T-helper 1 cell (primary cell): Measurements from ENCODE around the gene PIP5KL1.

ENCODE experiments used
- DNase-seq, 5 donors: peaks; one replicate each; pipeline ENCODE4 v3.0.0-alpha.2; 2012 to 2020

PIP5KL1 gene

DNA sequence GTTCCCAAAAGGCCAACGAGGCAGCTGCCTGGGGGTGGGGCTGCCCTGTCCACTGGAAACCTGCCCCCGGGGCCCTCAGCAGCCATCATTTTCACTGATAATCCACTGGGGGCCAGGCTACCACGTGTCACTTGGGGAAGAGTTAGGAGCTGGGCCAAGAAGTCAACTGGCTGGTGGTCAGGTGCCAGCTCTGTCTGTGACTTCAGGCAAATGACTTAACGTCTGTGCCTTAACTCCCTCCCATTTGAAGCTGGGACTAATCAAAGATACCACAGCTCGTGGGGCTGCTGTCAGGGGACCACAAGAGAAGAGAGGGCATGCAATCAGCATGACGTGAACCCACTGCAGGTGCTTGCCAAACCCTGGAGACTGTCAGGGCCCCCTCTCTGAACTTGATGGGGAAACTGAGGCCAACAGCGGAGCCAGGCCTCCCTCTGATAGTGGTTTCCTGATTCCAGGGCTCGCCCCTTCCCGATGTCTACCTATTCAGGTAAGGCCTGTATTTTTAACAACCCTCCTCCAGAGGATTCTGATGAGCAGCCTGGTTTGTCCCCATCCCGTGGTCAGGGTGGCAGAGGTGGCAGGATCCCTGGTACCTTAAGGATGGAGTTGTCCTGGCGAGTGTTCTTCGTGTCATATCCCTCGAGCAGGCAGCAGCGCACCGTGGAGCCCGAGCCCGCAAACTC, 19.4 kb upstream of the PIP5KL1 start:
- no peak for DNase-seq

DNA sequence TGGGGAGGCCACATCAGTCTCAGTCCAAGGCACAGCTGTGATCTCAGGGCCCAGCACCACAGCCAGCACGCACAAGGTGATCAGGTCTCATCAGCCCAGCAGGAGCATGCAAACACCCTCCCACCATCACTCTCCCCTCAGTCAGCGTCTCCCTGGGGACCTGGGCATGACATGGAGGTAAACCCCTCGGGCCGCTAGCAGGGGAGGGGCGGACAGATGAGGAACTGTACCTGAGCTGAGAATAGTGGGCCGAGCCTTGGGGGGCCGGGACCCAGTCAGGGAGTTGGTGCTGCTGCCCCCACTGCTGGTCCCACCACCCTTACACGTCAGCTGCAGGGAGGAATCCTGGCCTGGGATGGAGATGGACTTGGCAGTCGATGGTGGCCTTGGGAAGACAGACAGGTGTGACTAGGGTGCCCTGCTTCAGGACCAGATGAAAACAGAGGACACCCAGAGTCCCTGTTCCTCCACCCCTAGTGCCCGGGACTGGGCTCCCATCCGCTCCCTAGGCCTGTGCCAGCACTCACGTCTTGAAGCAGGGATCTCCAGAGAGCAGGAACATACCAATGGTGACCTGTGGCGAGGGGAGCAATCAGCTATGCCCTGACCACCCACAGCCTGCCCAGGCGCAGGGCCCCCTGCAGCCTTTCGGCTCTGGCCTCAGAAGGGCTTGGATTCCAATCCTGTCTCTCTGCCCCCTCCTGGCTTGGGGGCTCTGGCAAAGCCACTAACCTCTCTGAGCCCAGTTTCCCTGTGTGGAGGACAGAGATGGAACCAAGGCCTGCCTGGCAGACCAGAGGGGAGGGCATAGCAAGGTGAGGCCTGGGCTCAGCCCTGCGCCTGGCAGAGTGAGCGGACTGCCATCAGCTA, 17.5 kb upstream of the PIP5KL1 start:
- DNase-seq = no peak

DNA sequence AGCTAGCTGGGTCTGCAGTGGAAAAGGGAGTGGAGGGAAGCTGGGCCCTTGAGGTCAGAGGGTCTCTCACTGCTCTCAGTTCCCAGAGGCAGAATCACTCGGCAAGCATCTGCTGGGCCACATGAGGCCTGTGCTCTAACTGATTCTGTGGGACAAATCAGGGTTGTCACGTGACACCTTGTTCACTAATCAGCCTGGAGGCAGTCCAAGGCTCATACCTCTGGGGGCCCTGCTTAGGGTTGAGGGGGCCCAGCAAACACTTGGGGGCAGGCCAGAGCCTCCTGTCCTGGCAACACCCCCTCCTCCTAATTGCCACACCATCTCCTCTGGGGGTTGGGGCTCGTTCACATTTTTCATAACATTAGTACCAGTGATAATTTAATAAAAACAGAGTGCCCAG, 16.2 kb upstream of the PIP5KL1 start:
- no peak for DNase-seq

DNA sequence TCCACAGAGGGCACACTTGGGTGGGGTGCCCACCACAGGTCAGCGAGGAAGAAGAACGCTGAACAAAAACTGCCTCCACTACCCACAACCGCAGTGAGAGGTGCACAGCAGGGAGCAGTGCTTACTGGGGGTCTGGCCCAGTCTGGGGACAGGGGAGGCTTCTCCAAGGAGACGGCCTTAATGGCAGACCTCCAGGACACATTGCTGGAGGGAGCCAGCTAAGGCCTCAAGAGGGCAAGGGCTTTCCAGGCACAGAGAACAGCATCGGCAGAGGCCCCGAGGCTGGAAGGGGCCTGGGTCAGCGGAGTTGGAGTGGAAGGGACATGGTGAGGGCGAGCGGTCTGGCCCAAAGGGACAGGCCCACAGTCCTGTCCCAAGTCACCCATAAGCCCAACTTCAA, 15.4 kb upstream of the PIP5KL1 start:
- no peak for DNase-seq

DNA sequence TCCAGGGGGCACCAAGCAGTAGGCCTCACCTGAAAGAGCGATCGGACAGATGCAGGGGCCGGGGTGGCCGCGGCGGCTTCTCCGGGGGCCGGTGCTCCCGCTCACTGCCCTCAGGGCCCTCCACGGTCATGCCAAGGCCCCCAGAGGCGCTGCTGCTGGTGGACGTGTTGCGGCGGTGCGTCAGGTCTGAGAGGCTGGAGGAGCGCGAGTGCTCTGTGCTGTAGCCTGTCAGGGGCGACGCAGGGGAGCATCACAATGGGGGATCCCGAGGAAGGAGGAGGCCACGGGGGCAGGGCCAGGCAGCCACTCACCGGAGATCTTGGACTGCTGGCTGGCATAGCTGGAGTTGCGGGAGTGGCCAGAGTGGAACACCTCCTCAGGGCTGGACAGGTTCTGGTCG, 14.8 kb upstream of the PIP5KL1 start:
- DNase-seq = no peak

DNA sequence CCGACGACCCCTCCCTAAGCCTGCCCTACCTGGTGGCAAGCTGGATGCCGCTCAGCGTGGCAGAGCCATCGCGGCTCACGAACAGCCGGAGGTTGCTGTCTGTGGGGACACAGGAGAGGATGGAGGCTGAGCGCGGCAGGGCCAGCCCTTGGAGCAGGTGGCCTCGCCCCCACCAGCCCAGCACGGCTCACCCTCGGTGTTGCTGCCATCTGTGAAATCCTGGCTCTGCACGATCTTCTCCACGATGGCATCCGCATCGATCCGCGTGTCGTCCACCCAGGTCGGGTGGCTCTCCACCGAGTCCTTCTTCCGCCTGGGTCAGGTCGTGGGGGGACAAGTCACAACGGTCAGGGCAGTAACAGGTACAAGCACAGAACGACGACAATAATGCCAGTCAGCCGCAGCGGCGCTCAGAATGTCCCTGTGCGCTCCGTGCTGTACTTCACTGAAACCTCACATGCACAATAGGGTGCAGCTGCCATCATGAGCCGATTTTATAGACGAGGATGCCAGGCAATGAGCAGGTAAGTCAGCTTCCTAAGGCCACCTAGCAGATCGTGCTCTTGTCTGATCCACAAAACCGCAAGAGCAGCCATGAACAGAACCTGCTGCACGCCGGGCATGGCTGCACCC, 14.1 kb upstream of the PIP5KL1 start:
- no peak for DNase-seq

DNA sequence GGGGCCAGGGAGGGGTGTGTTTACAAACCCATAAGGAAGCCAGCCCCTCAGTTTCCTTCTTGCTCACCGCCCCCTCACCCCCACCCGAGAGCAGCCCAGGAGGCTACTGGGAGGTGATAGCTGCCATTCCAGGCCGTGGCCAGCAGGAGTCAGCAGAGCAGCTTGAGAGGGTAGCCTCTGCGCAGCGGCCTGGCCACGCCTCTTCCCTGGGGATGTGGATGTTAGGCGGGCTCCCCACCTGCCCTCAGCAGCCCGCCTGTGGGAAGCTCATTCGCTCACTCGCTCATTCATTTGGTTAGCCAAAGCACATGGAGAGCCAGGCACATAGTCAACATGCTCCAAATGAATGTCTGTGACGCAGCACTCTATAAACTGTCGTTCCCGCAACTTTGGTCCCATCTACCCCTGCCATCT, 13.2 kb upstream of the PIP5KL1 start:
- peak; percentile 48 to 71 (median 66) for DNase-seq

DNA sequence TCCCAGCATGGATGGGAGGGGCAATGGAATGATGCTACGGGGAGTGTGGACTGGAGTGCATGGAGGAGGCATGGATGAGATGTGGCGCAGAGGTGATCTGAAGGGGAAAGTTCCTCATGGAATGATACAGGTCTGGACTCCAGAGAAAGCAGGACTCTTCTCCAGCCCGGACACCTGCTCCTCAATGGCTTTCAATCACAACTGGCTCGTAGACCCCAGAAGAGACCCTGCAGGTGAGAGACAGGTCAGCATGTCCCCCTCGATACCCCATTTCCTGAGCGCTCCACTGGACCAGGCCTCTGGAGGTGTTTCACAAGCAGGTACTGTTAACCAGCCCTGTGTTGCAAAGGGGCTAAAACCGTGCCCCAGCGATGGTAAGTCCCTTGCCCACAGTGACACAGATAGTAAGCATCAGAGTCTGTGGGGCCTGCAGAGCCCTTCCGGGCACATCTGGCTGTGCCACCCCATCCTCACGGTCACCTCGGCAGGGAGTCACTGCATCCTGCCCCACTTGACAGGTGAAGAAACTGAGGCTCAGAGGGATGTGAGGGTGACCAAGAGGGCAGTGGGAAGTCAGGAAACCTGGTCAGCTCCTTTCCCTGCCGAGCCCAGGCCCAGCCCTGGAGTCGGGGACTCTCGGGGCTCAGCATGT, 12.6 kb upstream of the PIP5KL1 start:
- DNase-seq = no peak

DNA sequence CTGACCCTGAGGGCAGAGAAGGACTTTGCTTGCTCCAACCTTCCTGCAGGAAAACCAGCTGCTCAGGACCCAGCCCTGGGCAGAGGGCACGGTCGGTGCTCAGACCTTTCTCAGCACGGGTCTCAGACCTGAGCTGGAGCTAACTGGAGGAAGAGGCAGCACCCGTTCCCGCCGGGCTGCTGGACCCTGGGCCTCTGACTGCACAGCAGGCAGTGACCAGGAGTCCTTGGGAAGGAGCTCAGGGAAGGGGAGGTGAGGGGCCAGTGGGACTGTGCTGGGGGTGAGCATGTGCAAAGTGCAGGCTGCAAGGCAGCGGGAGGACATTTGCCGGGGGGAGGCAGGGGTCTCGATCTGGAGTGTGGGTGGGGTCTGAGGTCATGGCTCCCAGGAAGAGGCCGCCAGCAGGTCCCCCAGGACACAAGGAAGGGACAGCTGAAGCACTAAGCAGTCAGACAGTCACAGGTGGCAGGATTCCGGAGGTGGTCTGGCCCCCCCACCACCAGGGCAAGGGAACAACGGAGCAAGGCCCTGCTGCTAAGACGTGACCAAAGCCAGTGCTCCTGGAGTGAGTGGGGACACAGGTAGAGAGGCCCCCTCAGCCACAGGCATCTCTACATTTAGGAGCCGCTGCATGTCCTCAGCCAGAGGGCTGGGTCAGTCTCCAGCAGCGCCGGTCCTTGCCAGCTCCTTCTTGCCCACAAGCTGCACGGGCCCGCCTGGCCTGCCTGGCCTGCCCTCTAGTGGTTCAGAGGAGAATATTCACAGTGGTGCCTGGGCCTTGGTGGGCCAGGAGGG, 11.8 kb upstream of the PIP5KL1 start:
- DNase-seq = peak in 2 of 5 donors; percentile 29 to 55

DNA sequence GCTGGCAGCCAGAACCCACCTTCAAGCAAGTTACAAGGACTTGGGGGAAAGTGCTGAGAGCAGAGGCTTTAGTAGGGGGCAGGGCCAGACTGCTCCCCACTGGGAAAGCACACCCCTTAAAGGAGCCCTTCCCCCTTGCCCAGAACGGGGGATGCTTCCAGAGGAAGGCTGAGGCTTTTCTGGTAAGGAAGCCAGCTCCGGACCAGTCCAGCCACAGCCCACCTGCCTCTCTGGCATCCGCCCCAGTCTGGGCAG, 11.3 kb upstream of the PIP5KL1 start:
- DNase-seq = no peak

DNA sequence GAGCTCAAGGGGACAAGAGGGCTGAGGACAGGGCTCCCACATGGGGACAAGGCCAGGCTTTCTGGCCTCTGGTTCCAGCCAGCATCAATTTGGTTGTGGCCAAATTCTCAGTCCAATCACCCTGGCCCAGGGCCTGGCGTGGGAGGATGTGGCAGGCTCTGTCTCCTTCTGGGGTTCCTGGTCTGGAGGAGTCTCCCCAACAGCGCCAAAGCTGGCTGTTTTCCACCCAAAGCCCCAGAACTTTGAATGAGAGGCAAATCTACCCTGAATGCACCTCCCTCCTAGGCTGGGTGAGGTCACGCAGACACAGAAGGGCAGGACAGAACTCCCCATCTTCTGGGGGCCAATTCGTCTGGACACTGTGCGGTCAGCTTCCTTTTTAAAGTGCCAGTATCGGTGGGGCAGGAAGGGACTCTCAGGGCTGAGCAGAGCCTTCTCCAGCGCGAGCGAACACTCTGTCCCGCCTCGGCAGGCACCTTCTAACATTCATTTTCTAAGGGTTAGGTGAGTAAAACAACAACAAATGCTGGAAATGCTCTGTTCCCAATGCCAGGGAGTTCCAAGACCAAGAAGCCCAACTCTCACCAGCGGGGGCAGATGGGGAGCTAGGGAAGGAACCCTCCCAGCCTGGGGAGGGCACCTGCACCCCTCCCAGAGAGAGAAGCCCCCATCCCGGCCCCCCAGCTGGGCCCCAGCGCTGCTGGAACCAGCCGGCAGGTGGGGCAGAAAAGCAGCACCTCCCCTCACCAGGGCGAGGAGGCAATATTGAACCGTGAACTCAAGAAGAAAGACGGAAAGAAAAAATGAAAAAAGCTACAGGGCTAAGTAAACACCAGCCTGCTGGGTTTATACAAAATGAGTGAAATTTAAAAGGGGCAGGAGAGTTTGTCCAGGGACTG, 10.7 kb upstream of the PIP5KL1 start:
- no peak for DNase-seq

DNA sequence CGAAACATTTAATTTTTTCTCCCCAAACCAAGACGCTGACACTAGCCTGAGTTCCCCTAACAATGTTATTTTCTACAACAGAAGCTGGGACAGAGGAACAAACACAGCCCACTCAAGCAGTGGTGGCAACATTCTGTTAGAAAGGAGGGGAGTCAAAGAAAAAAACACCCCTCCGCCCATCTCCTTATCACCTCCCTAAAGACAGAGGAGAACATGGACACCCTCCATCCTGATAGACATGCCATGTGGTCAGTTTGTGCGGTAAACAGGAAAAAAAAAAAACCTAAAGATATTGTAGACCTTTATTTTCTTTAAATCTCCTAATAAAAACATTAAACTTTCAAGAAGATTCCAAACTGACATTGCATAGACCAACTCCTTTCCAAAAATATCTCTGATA, 10.0 kb upstream of the PIP5KL1 start:
- no peak for DNase-seq

DNA sequence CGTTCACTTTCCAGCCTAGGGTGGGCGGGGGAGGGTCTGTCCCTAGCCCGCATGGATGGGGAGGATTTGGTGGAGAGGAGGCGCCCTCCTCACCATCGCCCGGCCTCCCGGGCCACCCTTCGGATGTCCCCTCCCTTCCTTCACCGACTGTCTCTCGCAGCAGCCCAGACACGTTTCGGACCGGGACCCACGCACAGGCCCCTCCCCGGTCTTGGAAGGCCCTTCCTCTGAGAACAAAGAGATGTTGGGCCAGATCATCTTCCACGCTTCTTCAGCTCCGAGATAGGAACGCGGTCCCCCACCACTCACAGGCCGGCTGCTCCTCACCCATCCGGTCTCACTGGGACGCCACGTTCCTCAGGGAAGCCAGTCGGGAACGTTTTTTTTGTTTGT, 7.7 kb upstream of the PIP5KL1 start:
- no peak for DNase-seq

DNA sequence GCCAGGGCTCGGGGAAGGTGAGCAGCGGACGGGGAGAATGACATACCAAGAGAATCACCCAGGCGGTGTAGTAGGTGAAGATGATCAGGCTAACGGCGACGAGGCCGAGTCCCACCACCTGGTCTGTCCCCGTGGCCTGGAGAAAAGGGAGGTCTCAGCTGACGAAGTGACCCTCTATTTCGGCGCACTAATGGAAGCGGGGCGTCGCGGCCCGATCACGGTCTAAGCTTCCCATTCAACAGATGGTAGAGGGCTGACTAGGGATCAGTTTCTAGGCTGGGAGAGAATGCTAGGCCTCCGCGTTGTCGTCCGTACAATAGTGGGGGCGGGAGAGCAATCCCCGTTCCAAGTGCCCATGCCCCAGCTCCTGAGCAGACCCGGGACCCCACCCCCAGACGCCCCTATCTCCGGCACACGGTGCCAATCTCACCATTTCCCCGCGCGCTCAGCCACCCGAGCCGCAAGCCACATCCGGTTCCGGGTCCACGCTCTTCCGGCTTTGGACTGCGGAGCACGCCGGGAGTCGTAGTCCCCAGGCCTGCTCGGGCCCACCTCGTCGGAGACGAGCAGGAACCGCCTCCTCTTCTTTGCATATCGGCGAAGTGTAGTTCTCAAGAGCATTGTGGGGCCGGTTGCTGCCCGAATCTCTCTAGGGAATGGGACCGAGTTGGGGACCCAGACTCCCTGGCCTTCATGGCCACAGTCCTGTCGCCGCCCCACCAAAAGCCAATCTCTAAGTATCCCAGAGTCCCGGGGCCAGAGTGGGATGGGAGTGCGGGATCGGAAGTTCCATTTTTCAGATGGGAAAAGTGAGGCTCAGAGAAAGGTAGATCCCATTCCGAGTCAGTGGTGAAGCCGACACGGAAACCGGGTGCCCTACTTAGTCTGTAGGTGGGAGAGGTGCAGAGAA, 7.1 kb upstream of the PIP5KL1 start, which contains the start of gene DPM2:
TSS of gene DPM2 (minus strand) at position 467 of the 910 bp plus-strand sequence. CDS start at position 433, 34 bp downstream.
- peak; percentile 70 to 91 (median 80) for DNase-seq

DNA sequence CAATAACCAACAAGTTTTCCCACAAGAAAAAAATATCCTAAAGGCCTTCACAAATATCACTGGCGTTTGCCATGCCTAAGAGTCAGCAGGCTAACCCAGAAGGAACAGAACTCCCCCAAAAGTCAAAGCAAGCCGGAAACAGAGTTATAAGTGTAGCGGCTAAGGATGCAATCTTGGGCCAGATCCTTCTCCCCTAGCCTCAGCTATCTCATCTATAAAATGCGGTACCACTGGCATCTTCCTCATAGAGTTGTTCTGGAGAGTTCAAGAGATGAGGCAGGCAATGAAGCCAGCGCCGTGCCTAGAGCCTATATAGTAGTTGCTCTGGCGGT, 6.4 kb upstream of the PIP5KL1 start:
- DNase-seq = no peak

DNA sequence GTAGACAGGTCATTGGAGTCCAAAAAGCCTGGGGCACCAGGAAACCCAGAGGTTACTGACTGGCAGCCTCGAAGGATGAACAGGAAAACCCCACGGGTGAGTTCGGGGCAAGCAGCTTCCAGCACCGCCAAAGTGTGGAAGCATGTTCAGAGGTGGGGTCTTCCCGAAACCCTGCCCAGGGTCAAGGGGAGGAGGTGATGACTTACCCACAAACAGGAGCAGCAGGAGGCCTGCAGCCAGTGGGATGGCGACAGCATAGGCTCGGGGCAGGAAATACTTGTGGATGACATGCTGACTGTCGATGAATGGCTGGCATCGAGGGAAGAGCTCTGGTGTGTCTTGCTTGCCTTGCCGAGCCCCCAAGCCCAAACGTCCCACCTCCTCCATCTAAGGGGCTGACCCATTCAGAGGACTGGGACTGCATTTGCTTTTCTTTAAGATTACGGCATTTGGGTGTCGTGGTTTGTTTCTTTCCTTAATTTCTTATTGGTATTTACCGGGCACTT, 5.8 kb upstream of the PIP5KL1 start:
- no peak for DNase-seq

DNA sequence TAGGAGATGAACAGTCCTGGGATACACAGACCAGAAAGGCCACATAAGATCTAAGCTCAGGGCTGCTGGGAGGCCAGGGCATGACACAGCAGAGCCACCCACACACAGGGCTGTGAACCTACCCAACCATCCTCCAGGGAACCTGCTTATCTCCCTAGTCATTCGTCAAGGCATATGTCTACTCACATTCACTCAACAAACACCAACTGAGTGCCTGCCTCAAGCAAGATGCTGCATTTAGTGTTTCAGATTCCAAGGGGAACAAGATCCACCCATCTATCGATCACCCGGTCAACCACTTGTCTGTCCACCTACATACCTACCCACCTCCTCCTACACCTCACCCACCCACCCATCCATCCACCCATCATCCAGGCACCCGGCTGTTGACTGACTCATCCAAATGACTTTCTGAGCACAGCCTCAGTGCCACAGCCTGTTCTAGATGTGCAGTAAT, 5.2 kb upstream of the PIP5KL1 start:
- DNase-seq = no peak

DNA sequence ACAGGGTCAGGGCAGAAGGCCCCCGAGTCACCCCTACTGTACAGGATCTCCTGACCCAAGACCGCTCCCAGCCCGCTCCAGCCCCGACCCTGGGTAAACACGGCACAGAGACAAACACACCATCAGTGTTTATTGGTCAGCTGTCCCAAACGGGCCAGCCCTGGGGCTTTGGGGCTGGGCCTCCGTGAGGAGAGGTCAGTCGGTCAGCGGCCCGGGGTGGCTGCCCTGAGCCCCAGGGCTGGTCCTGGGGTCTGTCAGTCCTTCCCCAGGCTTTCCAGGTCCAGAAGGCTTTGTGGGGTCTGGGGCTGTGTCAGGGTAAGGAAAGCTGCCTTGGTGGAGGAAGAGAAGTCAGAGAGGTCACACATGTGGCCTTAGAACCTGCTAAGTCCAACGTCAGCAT, 4.4 kb upstream of the PIP5KL1 start:
- no peak for DNase-seq

DNA sequence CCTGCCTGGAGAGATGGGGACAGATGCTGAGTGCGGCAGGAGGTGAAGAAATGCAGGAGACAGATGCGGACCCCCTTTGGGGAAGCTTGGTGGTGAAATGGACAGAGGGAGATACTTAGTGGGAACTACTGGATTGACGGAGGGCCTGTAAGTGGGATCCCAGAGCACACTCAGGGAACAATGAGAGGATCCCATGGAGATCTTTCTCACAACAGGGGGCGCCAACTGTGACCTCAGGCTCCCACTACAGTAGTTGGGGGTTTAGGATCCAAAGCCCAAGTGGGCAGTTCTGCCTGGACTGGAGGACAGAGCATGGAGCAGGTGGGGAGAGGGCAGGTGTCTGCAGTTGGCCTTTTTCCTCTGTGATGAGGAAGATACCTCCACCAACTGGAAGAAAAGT, 3.7 kb upstream of the PIP5KL1 start:
- no peak for DNase-seq
